Measurements from ENCODE around the gene UBR1. TPM values are rescaled to one million over a fixed set of nuclear protein-coding genes. Genes with fewer than 3 reads are reported as not detected.
"Not testable (repeated sequence)": the region's sequence is repeated elsewhere in the genome, so short reads cannot be mapped to it uniquely, and the experiment has no call there.

Gene UBR1
- total RNA-seq, 1 experiment from 2014 or later, result 22.6 TPM

DNA sequence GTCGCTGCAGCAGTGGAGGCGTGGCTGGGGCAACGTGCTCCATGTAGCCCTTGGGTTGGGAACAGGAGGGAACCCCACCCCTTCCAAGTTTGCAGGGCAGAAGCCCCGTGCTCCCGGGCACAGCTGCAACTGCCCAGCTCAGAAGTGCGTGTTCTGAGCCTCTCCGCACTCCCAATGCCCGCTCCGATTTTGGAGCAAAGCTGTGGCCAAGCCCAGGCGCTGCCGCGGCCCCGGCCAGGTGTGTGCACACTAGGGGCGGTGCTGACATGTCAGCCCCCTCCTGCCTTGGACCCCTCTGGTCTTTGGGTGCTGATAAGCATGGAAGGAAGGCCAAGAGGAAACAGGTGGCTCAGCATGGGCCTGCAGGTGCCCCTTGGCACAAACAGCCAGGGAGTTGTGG, 97.7 kb downstream of the UBR1 start:
- Histone ChIP-seq H3K27me3 (ENCODE audit: low read length) (no peaks in the 10 kb centered on the region), H3K9me3 (ENCODE audit: low read length) (no peaks in the 10 kb centered on the region), H3K4me3 (ENCODE audit: low read length) (no peak overlapping the region), H3K36me3 (ENCODE audit: low read depth, low read length) (peaks cover 16% of the 10 kb centered on the region; the same call in 1 of the 2 replicates), H3K9me2 (replicated peaks; ENCODE audit: low read length) (no peaks in the 10 kb centered on the region), H3K4me1 (ENCODE audit: insufficient read depth, low read length) (no peaks in the 10 kb centered on the region), H3F3A (ENCODE audit: low read length, unreplicated experiment) (no peaks in the 10 kb centered on the region), H3K27ac (ENCODE audit: low read length) (no peak overlapping the region), H3K79me2 (ENCODE audit: low read length) (no peaks in the 10 kb centered on the region), H2AFZ (ENCODE audit: low read length) (no peak overlapping the region), H3K4me2 (ENCODE audit: low read length) (no peak overlapping the region), H4K20me1 (ENCODE audit: low read length) (peaks cover 3% of the 10 kb centered on the region; the same call in 1 of the 2 replicates), H3K9ac (ENCODE audit: low read length) (no peak overlapping the region)
- DNase-seq (no peak), ATAC-seq (no peak)
- intact Hi-C loops (cut with micrococcal nuclease), result no loop called here
- POLR2A ChIA-PET (ENCODE audit: unreplicated experiment), result no interaction called here
- CTCF ChIA-PET, result no interaction called here
- TF ChIP-seq EZH2phosphoT487 (IDR thresholded peaks at IDR 0.05; ENCODE audit: borderline replicate concordance, low read length) (no peak), EZH2 (IDR thresholded peaks at IDR 0.05; ENCODE audit: low read length, unreplicated experiment) (no peak)
- TF ChIP-seq, protein P1, sequence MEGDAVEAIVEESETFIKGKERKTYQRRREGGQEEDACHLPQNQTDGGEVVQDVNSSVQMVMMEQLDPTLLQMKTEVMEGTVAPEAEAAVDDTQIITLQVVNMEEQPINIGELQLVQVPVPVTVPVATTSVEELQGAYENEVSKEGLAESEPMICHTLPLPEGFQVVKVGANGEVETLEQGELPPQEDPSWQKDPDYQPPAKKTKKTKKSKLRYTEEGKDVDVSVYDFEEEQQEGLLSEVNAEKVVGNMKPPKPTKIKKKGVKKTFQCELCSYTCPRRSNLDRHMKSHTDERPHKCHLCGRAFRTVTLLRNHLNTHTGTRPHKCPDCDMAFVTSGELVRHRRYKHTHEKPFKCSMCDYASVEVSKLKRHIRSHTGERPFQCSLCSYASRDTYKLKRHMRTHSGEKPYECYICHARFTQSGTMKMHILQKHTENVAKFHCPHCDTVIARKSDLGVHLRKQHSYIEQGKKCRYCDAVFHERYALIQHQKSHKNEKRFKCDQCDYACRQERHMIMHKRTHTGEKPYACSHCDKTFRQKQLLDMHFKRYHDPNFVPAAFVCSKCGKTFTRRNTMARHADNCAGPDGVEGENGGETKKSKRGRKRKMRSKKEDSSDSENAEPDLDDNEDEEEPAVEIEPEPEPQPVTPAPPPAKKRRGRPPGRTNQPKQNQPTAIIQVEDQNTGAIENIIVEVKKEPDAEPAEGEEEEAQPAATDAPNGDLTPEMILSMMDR (conservative IDR thresholded peaks at IDR 0.05; ENCODE audit: low read depth, low read length), result no peak
- no TSS peak for BruUV-seq (replicated peaks)

DNA sequence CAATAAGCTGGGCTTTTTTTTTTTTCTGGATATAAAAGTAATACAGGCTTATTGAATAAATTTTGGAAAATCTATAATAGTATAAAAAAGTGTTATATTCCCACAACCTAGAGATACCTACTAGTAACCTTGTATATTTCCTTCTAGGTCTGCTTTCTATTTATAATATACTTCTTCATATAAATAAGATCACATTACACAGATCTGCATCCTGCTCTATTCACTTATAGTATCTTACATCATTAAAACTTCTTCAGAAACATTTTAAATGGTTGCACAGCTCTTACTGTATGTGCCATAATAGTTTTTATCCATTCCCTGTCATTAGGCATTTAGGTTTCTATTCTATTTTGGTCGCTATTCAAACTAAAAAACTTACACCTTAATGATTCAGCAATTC, 98.3 kb downstream of the UBR1 start:
- Histone ChIP-seq H4K20me1 (ENCODE audit: low read length) (peaks cover 3% of the 10 kb centered on the region; the same call in 1 of the 2 replicates), H3K9ac (ENCODE audit: low read length) (no peak overlapping the region), H3K36me3 (ENCODE audit: low read depth, low read length) (peaks cover 20% of the 10 kb centered on the region; the same call in 1 of the 2 replicates), H3K79me2 (ENCODE audit: low read length) (no peaks in the 10 kb centered on the region), H3F3A (ENCODE audit: low read length, unreplicated experiment) (no peaks in the 10 kb centered on the region), H3K27me3 (ENCODE audit: low read length) (no peaks in the 10 kb centered on the region), H3K4me3 (ENCODE audit: low read length) (no peak overlapping the region), H3K27ac (ENCODE audit: low read length) (no peak overlapping the region), H3K9me3 (ENCODE audit: low read length) (no peaks in the 10 kb centered on the region), H3K4me2 (ENCODE audit: low read length) (no peak overlapping the region), H3K4me1 (ENCODE audit: insufficient read depth, low read length) (no peaks in the 10 kb centered on the region), H3K9me2 (replicated peaks; ENCODE audit: low read length) (no peaks in the 10 kb centered on the region), H2AFZ (ENCODE audit: low read length) (no peak overlapping the region)
- POLR2A ChIA-PET (ENCODE audit: unreplicated experiment), result no interaction called here
- intact Hi-C loops (cut with micrococcal nuclease), result no loop called here
- DNase-seq (no peak), ATAC-seq (no peak)
- CTCF ChIA-PET, result no interaction called here
- no peak for TF ChIP-seq EZH2phosphoT487 (IDR thresholded peaks at IDR 0.05; ENCODE audit: borderline replicate concordance, low read length)
- TF ChIP-seq, protein P1 (conservative IDR thresholded peaks at IDR 0.05; ENCODE audit: low read depth, low read length), result no peak
- no peak for TF ChIP-seq EZH2 (IDR thresholded peaks at IDR 0.05; ENCODE audit: low read length, unreplicated experiment)
- BruUV-seq (replicated peaks), result no TSS peak

DNA sequence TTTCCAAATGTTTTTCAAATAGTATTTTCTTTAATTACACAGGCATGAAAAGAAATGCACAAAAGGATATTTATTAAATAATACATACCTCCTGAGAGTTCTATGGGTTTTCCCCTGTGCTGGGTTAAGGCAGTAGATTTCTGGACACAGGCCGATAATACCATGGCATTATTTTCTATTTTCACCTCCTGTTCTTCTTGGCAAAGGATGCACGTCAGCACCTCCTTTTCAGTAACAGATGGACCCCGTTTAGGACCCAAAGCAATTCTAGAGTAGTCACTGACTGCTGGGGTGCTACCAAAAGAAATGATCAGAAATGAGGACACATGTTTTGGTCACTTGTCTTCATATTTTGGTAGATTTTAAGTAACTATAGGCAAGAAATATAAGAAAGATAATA, 98.8 kb downstream of the UBR1 start:
- peaks cover 23% of the 10 kb centered on the region; the same call in 1 of the 2 replicates for H3K36me3 ChIP-seq (ENCODE audit: low read depth, low read length)
- ChIA-PET POLR2A (ENCODE audit: unreplicated experiment) (no interaction called here), CTCF (no interaction called here)
- H2AFZ ChIP-seq (ENCODE audit: low read length), result no peak overlapping the region
- no peaks in the 10 kb centered on the region for H3K79me2 ChIP-seq (ENCODE audit: low read length)
- H3K4me1 ChIP-seq (ENCODE audit: insufficient read depth, low read length), result no peaks in the 10 kb centered on the region
- no peak for ATAC-seq
- peaks cover 3% of the 10 kb centered on the region; the same call in 1 of the 2 replicates for H4K20me1 ChIP-seq (ENCODE audit: low read length)
- no TSS peak for BruUV-seq (replicated peaks)
- H3F3A ChIP-seq (ENCODE audit: low read length, unreplicated experiment), result no peaks in the 10 kb centered on the region
- H3K9me3 ChIP-seq (ENCODE audit: low read length), result no peaks in the 10 kb centered on the region
- DNase-seq, result no peak
- H3K27ac ChIP-seq (ENCODE audit: low read length), result no peak overlapping the region
- H3K4me3 ChIP-seq (ENCODE audit: low read length), result no peak overlapping the region
- TF ChIP-seq EZH2 (IDR thresholded peaks at IDR 0.05; ENCODE audit: low read length, unreplicated experiment), result no peak
- no peak for TF ChIP-seq EZH2phosphoT487 (IDR thresholded peaks at IDR 0.05; ENCODE audit: borderline replicate concordance, low read length)
- TF ChIP-seq, protein P1 (conservative IDR thresholded peaks at IDR 0.05; ENCODE audit: low read depth, low read length), result no peak
- no peaks in the 10 kb centered on the region for H3K27me3 ChIP-seq (ENCODE audit: low read length)
- no peaks in the 10 kb centered on the region for H3K9me2 ChIP-seq (replicated peaks; ENCODE audit: low read length)
- intact Hi-C loops (cut with micrococcal nuclease), result no loop called here
- no peak overlapping the region for H3K9ac ChIP-seq (ENCODE audit: low read length)
- H3K4me2 ChIP-seq (ENCODE audit: low read length), result no peak overlapping the region

DNA sequence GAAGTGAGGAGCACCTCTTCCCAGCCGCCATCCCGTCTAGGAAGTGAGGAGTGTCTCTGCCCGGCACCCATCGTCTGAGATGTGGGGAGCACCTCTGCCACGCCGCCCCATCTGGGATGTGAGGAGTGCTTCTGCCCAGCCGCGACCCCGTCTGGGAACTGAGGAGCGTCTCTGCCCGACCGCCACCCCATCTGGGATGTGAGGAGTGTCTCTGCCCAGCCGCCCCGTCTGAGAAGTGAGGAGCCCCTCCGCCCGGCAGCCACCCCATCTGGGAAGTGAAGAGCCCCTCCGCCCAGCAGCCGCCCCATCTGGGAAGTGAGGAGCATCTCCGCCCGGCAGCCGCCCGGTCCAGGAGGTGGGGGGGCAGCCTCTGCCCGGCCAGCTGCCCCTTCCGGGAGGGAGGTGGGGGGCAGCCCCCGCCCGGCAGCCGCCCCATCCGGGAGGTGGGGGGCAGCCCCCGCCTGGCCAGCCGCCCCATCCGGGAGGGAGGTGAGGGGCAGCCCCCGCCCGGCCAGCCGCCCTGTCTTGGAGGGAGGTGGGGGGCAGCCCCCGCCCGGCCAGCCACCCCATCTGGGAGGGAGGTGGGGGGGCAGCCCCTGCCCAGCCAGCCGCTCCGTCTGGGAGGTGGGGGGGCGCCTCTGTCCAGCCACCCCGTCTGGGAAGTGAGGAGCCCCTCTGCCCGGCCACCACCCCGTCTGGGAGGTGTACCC, 100.8 kb downstream of the UBR1 start:
- H2AFZ ChIP-seq (ENCODE audit: low read length); H3K9me3 ChIP-seq (ENCODE audit: low read length); H3K27me3 ChIP-seq (ENCODE audit: low read length); DNase-seq; intact Hi-C loops (cut with micrococcal nuclease); H3K4me2 ChIP-seq (ENCODE audit: low read length); H3K4me1 ChIP-seq (ENCODE audit: insufficient read depth, low read length); H3K4me3 ChIP-seq (ENCODE audit: low read length); BruUV-seq (replicated peaks); POLR2A ChIA-PET (ENCODE audit: unreplicated experiment); ATAC-seq; H4K20me1 ChIP-seq (ENCODE audit: low read length); H3K27ac ChIP-seq (ENCODE audit: low read length); H3K9ac ChIP-seq (ENCODE audit: low read length); H3K9me2 ChIP-seq (replicated peaks; ENCODE audit: low read length); CTCF ChIA-PET; H3F3A ChIP-seq (ENCODE audit: low read length, unreplicated experiment); H3K79me2 ChIP-seq (ENCODE audit: low read length): not testable (repeated sequence)
- peaks cover 23% of the 10 kb centered on the region; the same call in 1 of the 2 replicates for H3K36me3 ChIP-seq (ENCODE audit: low read depth, low read length)
